Hematopoietic multipotent progenitor cell treated with erythropoietin and hydrocortisone succinate and interleukin-3 and kit ligand, for 17 days (in vitro differentiated cells): ENCODE results near the gene RGL4.
A peak's percentile ranks its signal among the peaks of the same experiment; 100 is the strongest.

Experiments
- DNase-seq: peaks from one replicate; pipeline ENCODE4 v3.0.0-alpha.2; 2015; ENCODE audit warnings: low spot score

Gene RGL4

GRCh38 chr22:23681026-23681809 is 9.6 kb upstream of the RGL4 start:
- DNase-seq = no peak

GRCh38 chr22:23682077-23682476 is 8.7 kb upstream of the RGL4 start:
- DNase-seq = no peak

- peak; percentile 20 for DNase-seq
These were observed 7.9 kb upstream of the RGL4 start for GRCh38 chr22:23682827-23683355.

- no peak for DNase-seq
These were observed 7.3 kb upstream of the RGL4 start for GRCh38 chr22:23683545-23683944.

GRCh38 chr22:23684026-23684425 is 6.8 kb upstream of the RGL4 start:
- DNase-seq = peak; percentile 58

- DNase-seq = peak; percentile 82
These were observed 6.2 kb upstream of the RGL4 start for GRCh38 chr22:23684561-23685031.

- peak; percentile 39 for DNase-seq
These were observed 5.5 kb upstream of the RGL4 start for GRCh38 chr22:23685205-23685784.

- DNase-seq = no peak
These were observed 4.3 kb upstream of the RGL4 start for GRCh38 chr22:23686416-23687024.

- DNase-seq = no peak
These were observed 2.7 kb upstream of the RGL4 start for GRCh38 chr22:23688121-23688520.

- no peak for DNase-seq
These were observed 2.2 kb upstream of the RGL4 start for GRCh38 chr22:23688571-23688970.

GRCh38 chr22:23689414-23689813 is 1.4 kb upstream of the RGL4 start:
- no peak for DNase-seq

- no peak for DNase-seq
These were observed 1.1 kb downstream of the RGL4 start for GRCh38 chr22:23691748-23692423.

GRCh38 chr22:23692598-23693291 is 1.9 kb downstream of the RGL4 start:
- DNase-seq = no peak

- no peak for DNase-seq
These were observed 3.3 kb downstream of the RGL4 start for GRCh38 chr22:23693979-23694680.

GRCh38 chr22:23695141-23695540 is 4.3 kb downstream of the RGL4 start:
- no peak for DNase-seq

GRCh38 chr22:23695571-23696325 is 4.9 kb downstream of the RGL4 start:
- no peak for DNase-seq

- no peak for DNase-seq
These were observed 5.6 kb downstream of the RGL4 start for GRCh38 chr22:23696326-23696851.

GRCh38 chr22:23697031-23697970 is 6.5 kb downstream of the RGL4 start:
- no peak for DNase-seq

GRCh38 chr22:23698094-23698493 is 7.3 kb downstream of the RGL4 start:
- DNase-seq = no peak
